GM19193 (cell line): ENCODE data around the gene SKI.

Source experiments
- POLR2A ChIP-seq: IDR thresholded peaks from 4 replicates; pipeline ENCODE4 v1.6.1; 2011; ENCODE audit not compliant: insufficient read depth, insufficient read length; ENCODE audit errors: extremely low read depth

The SKI gene

GRCh38 chr1:2312515-2313301, 84.6 kb downstream of the SKI start:
- no peak for TF ChIP-seq POLR2A

- no peak for TF ChIP-seq POLR2A
Observed at GRCh38 chr1:2313651-2314261, 85.6 kb downstream of the SKI start.

DNA sequence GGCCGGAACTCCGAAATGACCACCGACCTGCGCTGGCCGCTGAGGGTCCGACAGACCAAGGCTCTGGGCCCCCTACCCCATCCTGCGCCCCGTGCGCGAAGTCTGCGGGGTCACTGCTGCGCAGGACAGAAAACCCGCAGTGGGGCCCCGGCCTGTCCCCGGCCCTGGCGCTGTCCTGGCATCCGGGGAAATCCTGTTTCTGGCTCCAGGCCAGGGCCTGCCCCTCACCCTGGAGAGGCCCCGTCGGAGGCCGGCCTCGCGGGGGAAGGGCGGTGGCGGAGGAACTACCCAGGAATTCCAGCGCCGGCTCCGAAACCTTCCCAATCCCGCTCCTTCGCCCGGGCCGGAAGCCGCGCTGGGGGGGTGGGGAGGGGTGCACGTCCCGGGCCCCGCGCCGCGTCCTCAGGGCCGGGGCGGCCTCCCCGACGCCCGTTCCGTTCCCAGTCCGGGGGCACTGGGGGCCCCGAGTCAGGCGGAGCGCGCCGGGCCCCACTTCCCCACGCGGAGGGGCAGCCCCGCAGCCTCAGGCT, 86.2 kb downstream of the SKI start:
- TF ChIP-seq POLR2A = no peak

DNA sequence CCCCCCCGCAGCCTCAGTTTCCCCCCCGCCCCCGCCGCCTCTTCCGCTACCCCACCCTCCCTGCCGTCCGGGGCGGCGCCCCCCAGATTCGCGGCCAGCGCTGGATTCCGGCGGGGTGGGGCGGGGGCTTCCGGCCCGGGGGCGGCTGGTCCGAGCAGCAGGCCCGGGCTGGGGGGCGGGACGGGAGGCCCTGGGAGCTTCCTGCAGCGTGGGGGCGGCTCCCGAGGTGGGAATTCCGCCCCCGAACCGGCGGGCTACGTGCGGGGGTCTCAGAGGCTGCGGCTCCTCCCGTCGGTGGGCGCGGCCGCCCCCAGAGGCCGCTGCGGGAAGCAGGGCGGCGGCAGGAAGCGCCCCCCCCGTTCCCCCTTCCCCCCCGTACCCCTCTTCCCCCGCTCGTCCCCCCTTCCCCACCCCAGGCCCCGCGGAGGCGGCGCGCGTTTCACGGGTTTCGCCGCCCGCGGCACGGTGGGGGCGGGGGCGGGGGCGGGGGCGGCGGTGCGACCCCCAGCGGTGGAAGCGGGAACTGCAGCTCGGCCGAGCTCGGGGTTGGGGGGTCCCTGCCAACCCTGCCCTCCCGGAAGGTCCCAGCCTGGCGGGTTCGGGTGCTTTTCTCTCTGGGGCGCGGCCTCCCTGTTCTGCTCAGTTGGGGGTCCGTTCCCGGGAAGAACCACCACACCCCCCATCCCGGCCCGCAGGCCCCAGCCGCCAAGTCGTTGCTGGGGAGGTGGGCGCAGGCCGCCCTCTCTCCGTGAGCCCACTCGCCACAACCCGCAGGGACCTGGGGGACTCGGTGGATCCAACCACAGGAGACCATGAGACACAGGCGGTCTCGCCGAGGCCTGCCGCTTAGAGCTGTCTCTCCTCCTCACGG, 86.9 kb downstream of the SKI start:
- TF ChIP-seq POLR2A = peak; percentile 34

GRCh38 chr1:2315674-2316450, 87.7 kb downstream of the SKI start:
- TF ChIP-seq POLR2A = no peak

- no peak for TF ChIP-seq POLR2A
Observed at GRCh38 chr1:2316451-2316961, 88.4 kb downstream of the SKI start.

GRCh38 chr1:2317230-2318065, 89.3 kb downstream of the SKI start:
- TF ChIP-seq POLR2A = no peak

DNA sequence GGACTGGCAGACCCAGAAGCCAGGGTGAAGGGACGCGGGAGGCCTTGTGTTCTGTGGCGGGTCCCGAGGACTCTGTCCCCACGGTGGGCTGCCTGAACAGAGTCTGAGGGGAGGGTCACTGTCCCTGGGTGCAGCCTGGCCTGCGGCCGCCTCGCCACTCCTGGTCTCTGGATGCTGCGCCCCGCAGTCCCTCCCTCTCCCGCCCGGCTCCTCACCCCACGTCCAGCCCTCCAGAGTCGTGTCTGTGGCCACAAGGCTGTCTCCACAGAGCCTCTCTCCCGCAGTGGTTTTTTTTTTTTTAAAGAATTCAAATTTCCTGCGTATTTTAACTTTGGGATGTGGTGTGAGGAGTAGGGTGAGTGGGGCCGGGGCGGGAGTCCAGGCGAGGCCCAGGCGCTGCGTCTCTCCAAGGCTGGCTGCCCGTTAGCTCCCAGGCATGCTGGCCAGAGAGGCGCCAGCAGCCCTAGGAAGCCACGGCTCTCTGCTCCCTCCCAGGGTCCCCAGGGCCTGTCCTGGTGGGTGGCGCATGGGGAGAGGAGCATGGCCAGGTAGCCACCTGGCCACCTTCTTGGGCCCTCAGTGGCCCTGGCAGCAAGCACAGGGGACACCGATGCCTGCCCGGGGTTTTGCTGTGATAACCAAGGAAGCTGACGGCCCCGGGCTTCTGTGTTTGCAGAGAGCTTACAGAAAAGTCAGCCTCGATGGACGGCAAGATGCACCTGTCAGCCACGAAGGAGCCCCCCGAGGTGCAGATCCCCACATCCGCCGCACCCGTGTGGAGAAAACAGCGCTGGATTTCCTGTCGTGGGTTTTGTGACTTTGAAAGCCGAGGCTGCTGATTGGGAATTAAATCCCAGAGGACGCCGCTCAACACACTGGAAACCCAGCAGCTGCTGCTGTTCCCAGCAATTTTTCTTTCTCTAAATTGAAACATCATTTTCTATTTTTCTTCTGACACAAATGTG, 90.5 kb downstream of the SKI start:
- no peak for TF ChIP-seq POLR2A

GRCh38 chr1:2319291-2319690, 91.2 kb downstream of the SKI start:
- no peak for TF ChIP-seq POLR2A

- no peak for TF ChIP-seq POLR2A
Observed at GRCh38 chr1:2320006-2320405, 91.9 kb downstream of the SKI start.

GRCh38 chr1:2320760-2321667, 92.9 kb downstream of the SKI start:
- no peak for TF ChIP-seq POLR2A
